Measurements from ENCODE around the gene SLC10A7.

DNA sequence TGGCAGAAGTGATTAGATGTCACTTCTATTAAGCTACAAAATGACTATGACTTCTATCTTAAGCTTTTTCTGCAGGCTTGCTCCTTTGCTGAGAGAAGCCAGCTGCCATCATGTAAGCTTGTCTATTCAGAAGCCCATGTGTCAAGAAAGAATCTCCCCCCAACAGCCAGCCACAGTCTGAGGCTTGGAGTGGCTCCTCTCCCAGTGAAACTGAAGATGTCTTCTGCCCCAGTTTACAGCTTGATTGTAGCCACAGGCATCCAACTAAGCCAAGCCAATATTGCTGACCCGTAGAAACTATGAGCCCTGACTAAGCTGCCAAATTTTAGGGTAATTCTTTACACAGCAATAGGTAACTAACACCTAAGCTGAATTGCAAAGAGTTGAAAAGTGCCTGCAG is 26.7 kb upstream of the SLC10A7 start:
- no peak for TF ChIP-seq EGR1 (IDR thresholded peaks at IDR 0.05; ENCODE audit: low read depth in 2 of 2)
- TF ChIP-seq, protein P1, sequence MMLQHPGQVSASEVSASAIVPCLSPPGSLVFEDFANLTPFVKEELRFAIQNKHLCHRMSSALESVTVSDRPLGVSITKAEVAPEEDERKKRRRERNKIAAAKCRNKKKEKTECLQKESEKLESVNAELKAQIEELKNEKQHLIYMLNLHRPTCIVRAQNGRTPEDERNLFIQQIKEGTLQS (IDR thresholded peaks at IDR 0.05), result no peak
- TF ChIP-seq, protein P2, sequence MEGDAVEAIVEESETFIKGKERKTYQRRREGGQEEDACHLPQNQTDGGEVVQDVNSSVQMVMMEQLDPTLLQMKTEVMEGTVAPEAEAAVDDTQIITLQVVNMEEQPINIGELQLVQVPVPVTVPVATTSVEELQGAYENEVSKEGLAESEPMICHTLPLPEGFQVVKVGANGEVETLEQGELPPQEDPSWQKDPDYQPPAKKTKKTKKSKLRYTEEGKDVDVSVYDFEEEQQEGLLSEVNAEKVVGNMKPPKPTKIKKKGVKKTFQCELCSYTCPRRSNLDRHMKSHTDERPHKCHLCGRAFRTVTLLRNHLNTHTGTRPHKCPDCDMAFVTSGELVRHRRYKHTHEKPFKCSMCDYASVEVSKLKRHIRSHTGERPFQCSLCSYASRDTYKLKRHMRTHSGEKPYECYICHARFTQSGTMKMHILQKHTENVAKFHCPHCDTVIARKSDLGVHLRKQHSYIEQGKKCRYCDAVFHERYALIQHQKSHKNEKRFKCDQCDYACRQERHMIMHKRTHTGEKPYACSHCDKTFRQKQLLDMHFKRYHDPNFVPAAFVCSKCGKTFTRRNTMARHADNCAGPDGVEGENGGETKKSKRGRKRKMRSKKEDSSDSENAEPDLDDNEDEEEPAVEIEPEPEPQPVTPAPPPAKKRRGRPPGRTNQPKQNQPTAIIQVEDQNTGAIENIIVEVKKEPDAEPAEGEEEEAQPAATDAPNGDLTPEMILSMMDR (IDR thresholded peaks at IDR 0.05; ENCODE audit: low read depth, low read length, missing input control), result no peak
- no peak for TF ChIP-seq GABPA (IDR thresholded peaks at IDR 0.05 in 1 of 2, conservative IDR thresholded peaks at IDR 0.05 in 1 of 2)
- no peak for TF ChIP-seq FOXA1 (IDR thresholded peaks at IDR 0.05)
